Adipocyte (in vitro differentiated cells): ENCODE data around the gene LENG8.
"Not testable (repeated sequence)": the region's sequence is repeated elsewhere in the genome, so short reads cannot be mapped to it uniquely, and the experiment has no call there.

Source experiments
- DNase-seq: peaks from one replicate; pipeline ENCODE4 v3.0.0-alpha.2; 2015; ENCODE audit warnings: low read depth
- H3K27me3 ChIP-seq: replicated peaks from 2 replicates; pipeline ENCODE4 v1.7.0; 2013; ENCODE audit warnings: mild to moderate bottlenecking, low read length, moderate library complexity; ENCODE audit not compliant: control insufficient read depth, insufficient read depth
- H3K36me3 ChIP-seq: 2 replicates; pipeline ENCODE4 v1.7.0; 2013; ENCODE audit warnings: low read length, mild to moderate bottlenecking, moderate library complexity; ENCODE audit not compliant: control insufficient read depth, insufficient read depth, severe bottlenecking
- H3K4me1 ChIP-seq: 2 replicates; pipeline ENCODE4 v1.7.0; 2013; ENCODE audit warnings: mild to moderate bottlenecking, low read length, moderate library complexity; ENCODE audit not compliant: control insufficient read depth, insufficient read depth
- H3K4me3 ChIP-seq: 2 replicates; pipeline ENCODE4 v1.7.0; 2013; ENCODE audit warnings: mild to moderate bottlenecking, low read length, moderate library complexity
- H3K9ac ChIP-seq: 2 replicates; pipeline ENCODE4 v1.7.0; 2013; ENCODE audit warnings: mild to moderate bottlenecking, low read length, moderate library complexity
- H3K9me3 ChIP-seq: 2 replicates; pipeline ENCODE4 v1.7.0; 2013; ENCODE audit warnings: mild to moderate bottlenecking, low read length, moderate library complexity; ENCODE audit not compliant: control insufficient read depth

The LENG8 gene

DNA sequence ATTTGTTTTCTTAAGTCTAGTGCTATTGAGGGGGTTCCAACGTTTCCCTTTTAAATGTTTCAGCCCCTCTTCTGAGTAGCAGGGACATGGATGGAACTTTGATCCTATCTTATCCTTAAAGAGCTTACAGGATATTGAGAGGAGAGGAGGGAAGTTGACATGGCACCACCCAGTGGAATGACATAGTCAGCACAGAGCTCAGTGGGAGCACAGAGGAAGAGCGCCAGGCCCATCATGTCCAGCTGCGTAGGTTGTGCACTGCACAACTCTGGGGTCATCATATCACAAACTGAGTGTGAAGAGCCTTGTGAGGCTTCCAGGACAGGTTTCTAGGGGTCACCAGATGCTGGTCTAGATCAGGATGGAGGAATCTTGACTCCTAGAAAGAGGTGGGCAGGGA is 28.7 kb downstream of the LENG8 start:
- Histone ChIP-seq H3K4me3 (no peak overlapping the region), H3K9ac (no peak overlapping the region), H3K4me1 (peaks cover 7% of the 10 kb centered on the region), H3K27me3 (peaks cover 8% of the 10 kb centered on the region), H3K36me3 (no peaks in the 10 kb centered on the region), H3K9me3 (no peaks in the 10 kb centered on the region)
- DNase-seq: no peak

DNA sequence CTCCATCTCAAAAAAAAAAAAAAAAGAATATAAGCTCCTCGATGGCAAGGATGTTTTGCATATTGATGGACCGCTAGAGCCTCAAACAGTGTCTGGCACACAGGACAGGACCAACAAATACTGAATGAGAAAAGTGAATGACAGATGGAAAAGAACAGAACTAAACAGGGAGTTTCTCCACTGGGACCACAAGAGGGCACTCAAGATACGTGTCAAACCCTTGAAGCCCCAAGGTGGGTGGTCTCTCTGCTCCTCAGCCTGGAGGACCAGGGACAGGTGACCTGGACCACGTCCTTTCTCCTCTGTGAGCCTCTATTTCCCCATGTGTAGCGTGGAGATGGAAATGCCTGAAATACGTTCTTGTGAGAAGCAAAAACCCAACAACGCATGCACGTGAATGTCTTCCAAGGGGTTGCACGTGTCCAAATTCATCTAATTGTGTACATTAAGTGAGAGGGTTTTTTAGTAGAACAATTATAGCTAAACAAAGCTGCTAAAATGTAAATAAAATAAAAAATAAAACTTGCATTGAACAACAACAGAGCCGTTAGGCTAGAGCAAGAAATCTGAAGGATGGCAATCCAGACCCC is 29.8 kb downstream of the LENG8 start:
- H3K9me3 ChIP-seq: no peaks in the 10 kb centered on the region
- no peak overlapping the region for H3K4me3 ChIP-seq
- DNase-seq: peak; percentile 85
- H3K9ac ChIP-seq: no peak overlapping the region
- peaks cover under 1% of the 10 kb centered on the region for H3K4me1 ChIP-seq
- H3K36me3 ChIP-seq: no peaks in the 10 kb centered on the region
- peaks cover 9% of the 10 kb centered on the region for H3K27me3 ChIP-seq

- Histone ChIP-seq H3K9me3 (no peaks in the 10 kb centered on the region), H3K27me3 (peaks cover 10% of the 10 kb centered on the region), H3K36me3 (no peaks in the 10 kb centered on the region), H3K4me1 (no peaks in the 10 kb centered on the region), H3K4me3 (no peak overlapping the region), H3K9ac (no peak overlapping the region)
- no peak for DNase-seq
These were observed 31.1 kb downstream of the LENG8 start for GRCh38 chr19:54480051-54480450.

DNA sequence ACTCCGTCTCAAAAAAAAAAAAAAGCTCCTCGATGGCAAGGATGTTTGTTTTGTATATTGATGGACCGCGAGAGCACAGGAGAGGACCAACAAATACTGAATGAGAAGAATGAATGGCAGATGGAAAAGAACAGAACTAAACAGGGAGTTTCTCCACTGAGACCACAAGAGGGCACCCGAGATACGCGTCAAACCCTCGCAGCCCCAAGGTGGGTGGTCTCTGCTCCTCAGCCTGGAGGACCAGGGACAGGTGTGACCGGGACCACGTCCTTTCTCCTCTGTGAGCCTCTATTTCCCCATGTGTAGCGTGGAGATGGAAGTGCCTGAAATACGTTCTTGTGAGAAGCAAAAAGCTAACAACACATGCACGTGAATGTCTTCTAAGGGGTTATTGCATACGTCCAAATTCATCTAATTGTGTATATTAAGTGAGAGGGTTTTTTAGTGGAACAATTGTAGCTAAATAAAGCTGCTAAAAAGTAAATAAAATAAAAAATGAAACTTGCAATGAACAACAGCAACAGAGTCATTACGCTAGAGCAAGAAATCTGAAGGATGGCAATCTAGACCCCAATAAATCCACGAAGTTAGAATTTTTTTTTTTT is 32.4 kb downstream of the LENG8 start:
- Histone ChIP-seq H3K9ac (no peak overlapping the region), H3K9me3 (no peaks in the 10 kb centered on the region), H3K27me3 (peaks cover 10% of the 10 kb centered on the region), H3K4me3 (no peak overlapping the region), H3K4me1 (no peaks in the 10 kb centered on the region), H3K36me3 (no peaks in the 10 kb centered on the region)
- peak; percentile 87 for DNase-seq

DNA sequence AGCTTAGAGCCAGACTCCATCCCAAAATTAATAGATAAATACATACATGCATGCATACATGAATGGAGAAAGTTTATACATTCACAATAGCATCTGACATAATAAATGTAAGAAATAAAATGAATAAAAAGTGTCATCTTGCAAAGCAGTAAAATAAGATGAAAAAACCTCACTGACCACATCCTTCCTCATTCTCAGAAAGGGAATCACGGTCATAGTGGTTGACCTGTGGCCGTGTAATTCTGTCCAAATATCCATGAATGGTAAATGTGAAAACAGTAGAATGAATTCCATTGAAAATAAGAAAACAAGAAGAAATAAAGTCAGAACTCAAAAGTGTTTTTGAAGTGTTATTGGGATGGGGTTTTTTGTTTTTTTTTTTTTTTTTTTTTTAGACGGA is 33.9 kb downstream of the LENG8 start:
- H3K9me3 ChIP-seq: no peaks in the 10 kb centered on the region
- no peak for DNase-seq
- H3K36me3 ChIP-seq: no peaks in the 10 kb centered on the region
- H3K9ac ChIP-seq: no peak overlapping the region
- H3K27me3 ChIP-seq: peaks cover 10% of the 10 kb centered on the region
- H3K4me3 ChIP-seq: no peak overlapping the region
- H3K4me1 ChIP-seq: no peaks in the 10 kb centered on the region

- no peaks in the 10 kb centered on the region for H3K36me3 ChIP-seq
- H3K4me1 ChIP-seq: no peaks in the 10 kb centered on the region
- H3K9me3 ChIP-seq: no peaks in the 10 kb centered on the region
- DNase-seq: no peak
- no peak overlapping the region for H3K9ac ChIP-seq
- H3K4me3 ChIP-seq: no peak overlapping the region
- peaks cover 11% of the 10 kb centered on the region for H3K27me3 ChIP-seq
These were observed 35.5 kb downstream of the LENG8 start for GRCh38 chr19:54484451-54484850.

DNA sequence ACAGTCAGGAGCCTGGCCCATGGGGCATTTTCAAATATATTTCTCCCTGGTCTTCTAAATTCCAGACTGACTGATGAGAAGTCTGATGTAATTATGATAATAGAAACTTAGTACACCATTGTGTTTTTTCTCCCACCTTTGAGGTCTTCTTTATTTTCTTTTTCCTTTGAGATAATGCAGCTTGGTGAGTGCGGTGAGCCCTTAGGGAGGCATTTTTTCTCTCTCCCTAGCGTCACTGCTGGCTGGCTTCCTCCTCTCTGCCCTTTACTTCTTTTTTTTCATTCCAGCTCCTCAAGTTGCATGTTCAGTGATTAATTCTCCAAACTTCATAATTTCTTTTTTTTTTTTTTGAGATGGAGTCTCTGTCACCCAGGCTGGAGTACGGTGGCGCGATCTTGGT is 36.9 kb downstream of the LENG8 start:
- H3K4me1 ChIP-seq: no peaks in the 10 kb centered on the region
- no peak for DNase-seq
- H3K27me3 ChIP-seq: peaks cover 19% of the 10 kb centered on the region

DNA sequence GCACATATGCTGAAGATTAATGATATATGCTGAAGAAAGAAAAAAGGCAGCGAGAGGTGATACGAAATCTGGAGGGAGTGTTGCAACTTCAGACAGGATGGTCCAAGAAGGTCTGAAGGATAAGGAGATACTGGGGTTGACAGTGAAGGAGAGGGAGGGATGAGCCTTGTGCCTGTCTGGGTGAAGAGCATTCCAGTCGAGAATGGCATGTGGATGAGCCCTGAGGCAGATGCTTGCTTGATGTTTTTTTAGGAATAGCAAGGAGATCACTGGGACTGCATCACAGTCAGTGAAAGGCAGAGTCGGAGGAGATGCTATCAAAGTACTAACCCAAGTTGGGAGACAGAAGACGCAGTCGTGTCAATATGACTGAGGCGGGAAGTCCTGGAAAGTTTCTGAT is 40.3 kb downstream of the LENG8 start:
- Histone ChIP-seq H3K27me3 (peaks cover 13% of the 10 kb centered on the region), H3K9ac (no peak overlapping the region), H3K4me3 (no peak overlapping the region), H3K9me3 (no peaks in the 10 kb centered on the region), H3K36me3 (no peaks in the 10 kb centered on the region), H3K4me1 (no peaks in the 10 kb centered on the region)
- DNase-seq: no peak

More for the DNA sequence above, 36.9 kb downstream of the LENG8 start:
- Histone ChIP-seq H3K9ac (no peak overlapping the region), H3K36me3 (no peaks in the 10 kb centered on the region), H3K4me3 (no peak overlapping the region), H3K9me3 (no peaks in the 10 kb centered on the region)

- Histone ChIP-seq H3K4me1 (no peaks in the 10 kb centered on the region), H3K9me3 (no peaks in the 10 kb centered on the region), H3K4me3 (no peak overlapping the region), H3K27me3 (peaks cover 13% of the 10 kb centered on the region), H3K36me3 (no peaks in the 10 kb centered on the region), H3K9ac (no peak overlapping the region)
- DNase-seq: no peak
These were observed 40.8 kb downstream of the LENG8 start for GRCh38 chr19:54489766-54490165.

GRCh38 chr19:54492568-54492967 is 43.6 kb downstream of the LENG8 start:
- DNase-seq: no peak
- H3K36me3 ChIP-seq: no peaks in the 10 kb centered on the region
- no peak overlapping the region for H3K9ac ChIP-seq
- no peaks in the 10 kb centered on the region for H3K4me1 ChIP-seq
- no peaks in the 10 kb centered on the region for H3K9me3 ChIP-seq
- no peak overlapping the region for H3K4me3 ChIP-seq
- H3K27me3 ChIP-seq: peaks cover 13% of the 10 kb centered on the region

DNA sequence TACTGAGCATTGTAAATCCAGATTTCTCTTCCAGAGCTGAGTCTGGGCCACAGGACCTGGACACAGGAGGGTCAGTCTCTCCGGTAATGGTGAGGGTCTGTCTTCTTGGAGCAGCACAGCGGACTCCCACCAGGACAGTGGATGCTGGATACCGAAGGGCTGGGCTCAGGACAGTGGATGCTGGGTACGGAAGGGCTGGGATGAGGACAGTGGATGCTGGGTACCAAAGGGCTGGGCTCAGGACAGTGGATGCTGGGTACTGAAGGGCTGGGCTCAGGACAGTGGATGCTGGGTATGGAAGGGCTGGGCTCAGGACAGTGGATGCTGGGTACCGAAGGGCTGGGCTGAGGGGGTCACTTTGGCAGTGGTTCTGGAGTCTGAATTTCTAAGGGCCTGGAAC is 44.1 kb downstream of the LENG8 start:
- not testable (repeated sequence) for H3K9ac ChIP-seq, H3K4me3 ChIP-seq, H3K4me1 ChIP-seq, H3K36me3 ChIP-seq, DNase-seq, H3K9me3 ChIP-seq
- peaks cover 13% of the 10 kb centered on the region for H3K27me3 ChIP-seq
